Bronchial epithelial cell (primary cell): ENCODE measurements around the gene RASGRF2. TPM values are rescaled to one million over a fixed set of nuclear protein-coding genes. Genes with fewer than 3 reads are reported as not detected.

Source experiments
- DNase-seq: peaks from one replicate; pipeline ENCODE4 v3.0.0-alpha.2; 2010; ENCODE audit warnings: low read depth
- FAIRE-seq: peaks from 2 replicates; lab custom pipeline; 2011; peaks lifted over from hg19 to GRCh38; lab: Jason Lieb, UNC
- H3K27me3 ChIP-seq: 2 replicates; pipeline ENCODE4 v1.5.1; 2011; ENCODE audit warnings: low read length; ENCODE audit not compliant: control insufficient read depth, insufficient read depth
- H3K36me3 ChIP-seq: 2 replicates; pipeline ENCODE4 v1.5.1; 2011; ENCODE audit warnings: low read length; ENCODE audit not compliant: control insufficient read depth, insufficient read depth
- H3K4me3 ChIP-seq: 2 replicates; pipeline ENCODE4 v1.5.1; 2011; ENCODE audit warnings: mild to moderate bottlenecking, low read depth, low read length, control low read depth
- CTCF ChIP-seq: IDR thresholded peaks from 2 replicates; pipeline ENCODE4 v1.5.1; 2011; ENCODE audit warnings: mild to moderate bottlenecking, moderate library complexity, low read length, control low read depth, inconsistent platforms; ENCODE audit not compliant: insufficient read depth, severe bottlenecking
- total RNA-seq: library from RNA; depleted of rRNA; stranded (reverse); fragments of >200 nt; gene quantifications from 2 replicates; pipeline ENCODE4 v1.2.1, GENCODE V29; 2014

Gene RASGRF2
- total RNA-seq, 1 donor from 2014 or later: 0.53 TPM

GRCh38 chr5:81172710-81173109 is 212.5 kb downstream of the RASGRF2 start:
- no peak for FAIRE-seq
- no peak for TF ChIP-seq CTCF
- Histone ChIP-seq H3K27me3 (no peaks in the 10 kb centered on the region), H3K4me3 (no peak overlapping the region), H3K36me3 (no peaks in the 10 kb centered on the region)
- no peak for DNase-seq

- no peak for TF ChIP-seq CTCF
- Histone ChIP-seq H3K4me3 (no peak overlapping the region), H3K27me3 (no peaks in the 10 kb centered on the region), H3K36me3 (no peaks in the 10 kb centered on the region)
- no peak for DNase-seq
- FAIRE-seq: no peak
Observed at GRCh38 chr5:81177061-81177460, 216.9 kb downstream of the RASGRF2 start.

GRCh38 chr5:81179959-81180358 is 219.8 kb downstream of the RASGRF2 start:
- Histone ChIP-seq H3K36me3 (no peaks in the 10 kb centered on the region), H3K4me3 (no peak overlapping the region), H3K27me3 (no peaks in the 10 kb centered on the region)
- FAIRE-seq: no peak
- DNase-seq: no peak
- TF ChIP-seq CTCF: no peak

- FAIRE-seq (no peak), DNase-seq (no peak)
- TF ChIP-seq CTCF: no peak
- Histone ChIP-seq H3K27me3 (no peaks in the 10 kb centered on the region), H3K4me3 (no peak overlapping the region), H3K36me3 (no peaks in the 10 kb centered on the region)
Observed at GRCh38 chr5:81180780-81181460, 220.8 kb downstream of the RASGRF2 start.

- no peak for TF ChIP-seq CTCF
- H3K27me3 ChIP-seq: no peaks in the 10 kb centered on the region
- no peaks in the 10 kb centered on the region for H3K36me3 ChIP-seq
- FAIRE-seq (peak; percentile 55), DNase-seq (peak; percentile 25)
- no peak overlapping the region for H3K4me3 ChIP-seq
Observed at GRCh38 chr5:81181576-81182316, 221.6 kb downstream of the RASGRF2 start.
